KBM-7 (cell line): ENCODE results near the gene STK32C.

Experiments used
- DNase-seq: peaks from one replicate; pipeline ENCODE4 v3.0.0-alpha.2; 2015
- in situ Hi-C: fragments of 300-500 bp; cut with MboI; formaldehyde crosslinking; loops from 2 replicates; pipeline ENCODE4 v1.14.3; 2020; ENCODE audit warnings: low sequenced_read_pairs, low pct_unique_long_range_greater_than_20kb, mixed read lengths

The STK32C gene

DNA sequence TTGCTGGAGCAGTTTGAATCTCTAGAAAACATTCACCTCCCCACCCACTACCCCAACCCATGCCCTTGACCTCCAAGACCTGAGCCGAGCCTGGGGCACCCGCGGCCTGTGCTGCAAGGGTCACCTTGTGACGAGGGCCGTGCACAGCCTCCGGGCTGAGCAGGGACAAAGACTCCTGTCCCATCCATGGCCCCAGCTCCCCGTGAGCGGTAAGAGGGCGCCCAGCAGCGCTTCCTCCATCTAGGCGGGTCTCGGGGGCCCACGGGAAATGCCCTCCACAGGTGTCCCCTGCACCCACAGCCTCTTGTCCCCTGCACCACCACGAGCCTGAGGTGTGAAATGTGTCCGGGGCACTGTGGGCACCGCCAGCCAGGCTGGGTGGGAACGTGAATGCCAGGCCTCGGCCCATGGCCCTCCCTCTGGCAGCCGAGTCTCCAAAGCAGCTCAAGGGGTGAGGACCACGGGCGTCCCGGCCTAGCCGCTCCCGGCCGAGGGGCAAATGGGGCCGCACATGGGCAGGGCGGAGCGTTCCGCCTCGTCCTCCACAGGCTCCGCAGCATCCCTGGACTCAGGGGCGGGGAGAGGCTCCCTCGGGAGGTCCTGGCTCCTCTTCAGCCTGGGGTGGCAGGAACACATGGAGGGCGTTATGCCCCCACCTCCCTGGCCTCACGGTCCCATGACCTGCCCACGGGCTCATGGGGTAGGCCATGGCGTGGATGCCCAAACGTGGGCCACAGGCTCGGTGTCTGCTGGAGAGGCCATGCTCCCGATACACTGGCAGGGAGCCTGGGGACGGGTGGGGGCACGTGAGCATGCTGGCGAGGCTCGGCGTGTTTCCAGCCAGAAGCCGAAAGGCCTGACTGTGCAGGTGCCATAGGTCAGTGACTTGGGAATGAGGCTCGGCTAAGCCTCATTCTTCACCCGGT lies 100.0 kb downstream of the STK32C start:
- DNase-seq = no peak
- in situ Hi-C loops = no loop called here

- DNase-seq = no peak
- in situ Hi-C loops = no loop called here
These were observed 100.8 kb downstream of the STK32C start for GRCh38 chr10:132206806-132207535.

DNA sequence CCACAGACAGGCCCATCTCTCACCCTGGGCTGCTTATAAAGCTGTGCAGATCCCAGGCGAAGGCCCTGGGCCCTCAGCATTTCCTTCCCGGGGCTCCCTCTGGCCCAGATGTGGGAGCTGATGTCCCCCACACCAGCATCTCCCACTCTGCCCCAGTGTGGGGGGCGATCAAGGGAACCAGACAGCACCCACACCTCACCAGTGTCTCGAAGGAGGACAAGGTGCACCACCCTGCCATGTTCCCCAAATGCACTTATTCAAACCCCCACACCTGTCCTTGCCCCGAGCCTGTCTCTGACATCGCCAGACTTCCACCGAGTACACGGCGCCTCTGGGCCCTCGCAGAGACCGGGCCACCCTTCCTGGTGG lies 101.4 kb downstream of the STK32C start:
- in situ Hi-C loops = no loop called here
- DNase-seq = no peak

- in situ Hi-C loops = no loop called here
- no peak for DNase-seq
These were observed 101.9 kb downstream of the STK32C start for GRCh38 chr10:132205650-132206376.

DNA sequence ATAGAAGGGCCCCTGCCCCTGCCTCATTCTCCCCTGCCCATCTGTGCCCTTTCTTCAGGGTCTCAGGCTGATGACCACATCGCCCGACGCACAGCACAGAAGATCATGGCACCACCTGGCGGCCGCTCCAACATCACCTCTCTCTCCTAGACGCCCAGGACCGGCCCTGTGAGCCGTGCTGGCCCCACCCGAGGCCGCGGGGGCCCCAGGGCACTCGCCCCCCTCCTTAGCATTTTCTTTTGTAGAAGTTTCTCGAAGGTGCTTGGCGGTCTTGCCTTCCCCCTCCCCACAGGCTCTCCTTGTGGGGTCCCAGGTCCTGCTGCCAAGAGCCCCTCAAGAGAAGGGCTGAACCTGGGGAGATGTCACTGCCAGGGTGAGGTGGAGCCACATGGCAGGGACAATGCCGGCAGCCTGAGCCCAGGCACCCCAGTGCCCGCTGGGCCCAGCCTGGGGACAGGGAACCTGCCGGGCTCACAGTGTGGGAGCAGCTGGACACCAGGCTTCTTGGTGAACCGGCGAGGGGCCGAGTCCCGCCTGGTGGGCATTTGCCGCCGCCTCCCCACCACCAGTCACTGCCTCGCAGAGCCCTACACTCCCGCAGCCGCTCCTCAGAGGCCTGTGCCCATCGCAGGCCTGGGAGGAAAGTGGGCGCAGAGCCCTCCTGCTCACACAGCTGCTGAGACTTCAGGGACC lies 102.8 kb downstream of the STK32C start:
- no peak for DNase-seq
- in situ Hi-C loops = no loop called here

GRCh38 chr10:132204078-132204780 lies 103.5 kb downstream of the STK32C start:
- in situ Hi-C loops = no loop called here
- DNase-seq = no peak

DNA sequence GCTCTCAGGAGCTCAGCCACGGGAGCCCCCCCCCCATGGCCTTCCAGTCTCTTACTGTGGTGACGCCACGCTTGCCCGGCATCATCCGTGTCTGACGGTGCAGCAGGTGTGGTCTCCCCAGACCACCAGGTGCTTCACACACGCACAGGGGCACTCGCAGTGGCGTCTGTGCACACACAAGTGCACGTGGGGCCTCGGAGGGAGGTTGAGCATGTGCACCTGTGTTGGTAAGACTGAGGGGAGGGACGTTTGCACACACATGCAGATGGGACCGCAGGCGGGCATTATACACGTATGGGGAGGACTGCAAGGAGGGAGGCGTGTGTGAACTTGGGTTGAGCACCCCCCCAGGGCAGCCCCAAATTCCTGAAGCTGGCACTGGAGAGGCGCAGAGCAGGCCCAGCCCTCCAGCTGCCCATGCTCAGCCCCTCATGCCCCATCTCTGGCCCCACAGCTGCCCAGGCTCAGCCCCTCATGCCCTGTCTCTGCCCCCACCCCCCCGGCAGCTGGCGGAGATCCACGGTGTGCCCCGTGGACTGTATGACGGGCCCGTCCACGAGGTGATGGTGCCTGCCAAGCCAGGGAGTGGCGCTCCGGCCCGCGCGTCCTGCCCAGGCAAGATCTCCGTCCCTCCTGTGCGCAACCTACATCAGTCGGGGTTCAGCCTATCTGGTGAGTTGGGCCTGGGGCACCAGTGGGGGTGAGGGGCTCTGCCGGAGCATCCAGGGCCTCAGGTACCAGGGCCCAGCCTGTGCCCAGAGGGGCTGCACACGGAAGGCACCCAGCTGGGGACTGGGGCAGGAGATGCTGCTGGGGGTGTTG lies 104.3 kb downstream of the STK32C start:
- in situ Hi-C loops = no loop called here
- no peak for DNase-seq

DNA sequence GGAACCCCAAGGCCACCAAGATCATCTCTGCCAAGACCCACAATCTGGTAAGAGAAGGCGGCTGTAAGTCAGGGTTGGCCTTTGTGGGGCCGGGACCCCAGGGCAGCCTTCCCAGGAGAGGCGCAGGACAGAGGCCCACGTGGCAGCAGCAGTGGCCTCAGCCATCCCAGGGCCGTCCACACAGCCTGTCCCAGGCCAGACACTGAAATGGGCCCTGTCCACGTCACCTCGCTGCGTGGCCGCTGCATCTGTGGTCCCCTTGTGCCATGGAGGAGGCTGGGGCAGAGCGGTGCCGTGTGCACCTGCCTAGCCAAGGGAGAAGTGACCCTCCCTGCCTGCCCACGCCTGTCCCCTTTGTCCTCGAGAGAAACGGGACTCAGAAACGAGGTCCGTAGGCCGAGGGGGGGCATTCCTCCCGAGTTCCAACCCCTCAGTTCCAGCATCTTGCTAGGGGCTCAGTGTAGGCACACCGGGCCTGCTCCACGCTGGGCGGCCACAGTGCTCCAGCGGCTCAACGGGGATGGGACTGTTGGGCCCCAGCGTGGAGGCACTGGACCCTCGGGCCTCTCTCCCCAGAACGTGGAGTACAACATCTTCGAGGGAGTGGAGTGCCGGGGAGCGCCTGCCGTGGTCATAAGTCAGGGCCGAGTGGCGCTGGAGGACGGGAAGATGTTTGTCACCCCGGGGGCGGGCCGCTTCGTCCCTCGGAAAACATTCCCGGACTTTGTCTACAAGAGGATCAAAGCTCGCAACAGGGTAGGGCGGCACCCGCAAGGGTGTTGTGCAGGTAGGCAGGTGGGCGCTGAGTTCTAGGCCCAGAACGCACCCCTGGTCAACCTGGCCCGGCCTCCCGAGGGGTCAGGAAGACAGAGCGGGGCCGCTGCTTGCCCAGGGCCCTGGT lies 105.4 kb downstream of the STK32C start:
- DNase-seq = no peak
- in situ Hi-C loops = no loop called here

DNA sequence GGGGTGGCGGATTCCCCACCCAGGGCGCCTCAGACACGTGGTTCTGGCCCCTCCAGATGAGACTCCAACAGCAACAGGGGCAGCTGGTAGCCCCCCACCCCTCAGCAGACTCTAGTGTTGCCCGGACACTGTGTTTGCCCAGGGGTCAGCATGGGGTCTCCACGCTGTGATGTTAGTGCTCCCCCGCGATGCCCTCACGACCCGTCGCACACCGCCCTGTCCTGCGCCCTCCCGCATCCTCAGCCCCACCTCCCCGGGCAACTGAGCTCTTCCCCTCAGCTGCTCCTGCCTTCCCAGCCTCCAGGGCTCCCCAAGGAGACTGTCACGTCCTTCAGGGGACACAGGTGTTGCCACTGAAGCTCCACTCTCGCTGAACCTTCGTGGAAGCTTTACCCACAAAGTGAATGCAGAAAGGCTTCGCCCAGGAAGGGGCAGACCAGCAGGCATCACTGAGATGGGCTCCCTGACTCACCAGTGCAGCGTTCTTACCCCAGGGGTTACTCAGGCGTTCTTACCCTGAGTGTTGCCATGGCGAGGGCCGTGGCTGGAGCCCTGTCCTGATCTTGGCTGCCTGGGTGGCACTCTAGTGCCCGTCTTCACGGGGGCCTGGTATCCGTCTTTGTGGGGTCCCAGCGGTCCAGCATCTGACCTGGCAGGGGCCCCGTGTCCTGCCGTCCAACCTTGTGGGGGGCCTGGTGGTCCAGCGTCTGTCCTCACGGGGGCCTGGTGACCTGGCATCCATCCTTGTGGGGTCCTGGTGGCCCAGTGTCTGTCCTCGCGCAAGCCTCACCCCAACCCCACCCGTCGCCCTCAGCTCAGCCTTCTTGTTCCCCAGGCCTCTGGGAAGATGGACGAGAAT lies 106.4 kb downstream of the STK32C start:
- in situ Hi-C loops = no loop called here
- no peak for DNase-seq

GRCh38 chr10:132200344-132201110 lies 107.2 kb downstream of the STK32C start:
- DNase-seq = no peak
- in situ Hi-C loops = no loop called here

DNA sequence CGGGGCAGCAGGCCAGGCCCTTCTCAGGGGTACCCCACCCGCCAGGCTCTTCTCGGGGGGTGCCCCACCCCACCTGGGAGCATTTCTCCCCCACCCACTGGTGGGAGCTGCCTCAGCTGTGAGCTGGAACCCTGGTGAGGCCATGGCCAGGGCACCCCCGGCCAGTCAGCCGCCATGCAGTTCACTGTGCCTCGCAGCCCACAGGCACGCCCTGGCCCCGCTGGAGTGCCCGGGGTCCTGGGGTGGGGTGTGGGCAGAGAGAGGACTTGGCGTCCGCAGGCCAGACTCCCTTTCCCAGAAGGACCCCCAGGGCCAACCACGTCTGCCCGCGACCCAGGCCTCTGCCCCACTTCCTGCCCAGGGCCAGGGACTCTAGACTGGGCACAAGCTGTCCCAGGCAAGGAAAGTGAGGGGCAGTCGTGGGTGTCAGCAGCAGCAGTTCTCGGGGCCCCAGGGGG lies 107.9 kb downstream of the STK32C start:
- DNase-seq = no peak
- in situ Hi-C loops = no loop called here

DNA sequence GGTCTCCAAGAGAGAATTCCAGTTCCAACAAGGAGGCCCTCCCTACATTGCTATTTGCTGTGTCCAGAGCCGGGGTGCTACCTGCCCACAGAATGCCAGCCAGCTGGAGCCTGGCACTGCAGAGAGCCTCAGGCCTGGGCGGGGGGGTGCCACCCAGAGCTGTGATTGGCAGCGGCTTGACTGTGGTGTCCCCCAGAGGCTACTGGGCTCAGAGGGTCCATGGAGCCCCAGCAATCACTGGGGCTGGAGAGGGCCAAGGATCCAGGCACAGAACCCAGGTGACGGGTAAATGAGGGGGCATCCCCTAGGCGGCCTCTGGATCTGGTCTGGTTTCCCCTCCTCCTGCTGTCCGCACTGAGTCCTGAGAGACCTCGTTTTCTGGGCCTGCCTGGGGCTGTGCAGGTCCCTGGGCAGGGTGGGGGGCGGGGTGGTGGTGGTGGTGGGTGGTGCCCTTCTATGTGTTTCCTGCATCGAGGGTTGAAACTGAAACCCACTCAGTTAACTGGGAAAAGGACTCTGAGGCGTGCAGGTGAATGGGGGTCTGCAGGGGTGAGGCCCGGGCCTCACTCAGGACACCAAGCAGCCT lies 108.4 kb downstream of the STK32C start:
- DNase-seq = no peak
- in situ Hi-C loops = no loop called here

DNA sequence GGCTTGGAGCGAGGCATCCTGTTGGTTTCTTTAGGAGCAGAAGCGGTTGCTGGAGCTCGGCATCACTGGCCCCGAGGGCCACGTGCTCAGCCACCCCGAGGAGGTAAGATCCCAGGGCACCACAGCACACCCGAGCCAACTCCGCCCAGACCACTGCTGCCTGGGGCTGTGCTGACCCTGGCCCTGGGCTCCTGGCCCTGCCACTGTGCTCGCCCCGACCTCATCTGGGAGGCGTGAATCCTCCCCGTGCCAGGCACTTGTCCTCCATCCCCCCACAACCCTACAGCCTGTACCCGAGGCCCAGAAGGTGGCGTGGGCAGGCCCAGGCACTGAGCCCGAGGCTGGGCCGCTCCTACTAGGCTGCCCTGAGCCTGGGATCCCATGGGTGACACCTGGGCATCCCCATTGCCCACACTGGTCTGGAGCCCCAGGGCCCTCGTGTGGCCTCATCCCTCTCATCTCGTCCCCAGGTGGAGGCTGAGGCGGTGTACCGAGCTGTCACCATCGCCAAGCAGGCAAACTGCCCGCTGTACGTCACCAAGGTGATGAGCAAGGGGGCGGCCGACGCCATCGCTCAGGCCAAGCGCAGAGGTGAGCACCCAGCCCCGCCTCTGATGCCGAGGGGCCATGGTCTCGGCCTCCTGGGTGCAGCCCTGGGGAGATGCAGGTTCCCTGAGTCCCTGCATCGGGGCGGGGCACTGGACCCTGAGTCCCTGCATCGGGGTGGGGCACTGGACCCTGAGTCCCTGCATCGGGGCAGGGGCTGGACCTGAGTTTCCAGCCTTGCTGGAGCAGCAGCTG lies 109.2 kb downstream of the STK32C start:
- in situ Hi-C loops = no loop called here

DNA sequence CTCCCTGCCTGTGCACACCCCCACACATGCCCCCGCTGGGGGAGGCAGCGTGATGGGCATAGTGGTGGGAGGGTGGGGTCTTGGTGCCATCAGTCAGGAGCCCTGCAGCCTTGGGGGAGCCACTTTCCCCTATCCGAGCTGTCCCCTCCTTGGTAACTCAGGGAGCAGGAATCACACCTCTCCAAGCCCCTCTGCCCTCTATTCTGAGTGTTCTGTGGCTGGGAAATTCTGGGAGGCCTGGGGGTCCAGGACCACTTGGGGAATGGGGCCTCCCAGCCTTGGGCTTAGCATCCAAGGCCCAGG lies 109.7 kb downstream of the STK32C start:
- in situ Hi-C loops = no loop called here
- no peak for DNase-seq

More for the DNA sequence above, 109.2 kb downstream of the STK32C start:
- DNase-seq = no peak
